ENCODE measurements around the gene RSU1.
"Not testable (repeated sequence)": the region's sequence is repeated elsewhere in the genome, so short reads cannot be mapped to it uniquely, and the experiment has no call there.

The RSU1 gene

DNA sequence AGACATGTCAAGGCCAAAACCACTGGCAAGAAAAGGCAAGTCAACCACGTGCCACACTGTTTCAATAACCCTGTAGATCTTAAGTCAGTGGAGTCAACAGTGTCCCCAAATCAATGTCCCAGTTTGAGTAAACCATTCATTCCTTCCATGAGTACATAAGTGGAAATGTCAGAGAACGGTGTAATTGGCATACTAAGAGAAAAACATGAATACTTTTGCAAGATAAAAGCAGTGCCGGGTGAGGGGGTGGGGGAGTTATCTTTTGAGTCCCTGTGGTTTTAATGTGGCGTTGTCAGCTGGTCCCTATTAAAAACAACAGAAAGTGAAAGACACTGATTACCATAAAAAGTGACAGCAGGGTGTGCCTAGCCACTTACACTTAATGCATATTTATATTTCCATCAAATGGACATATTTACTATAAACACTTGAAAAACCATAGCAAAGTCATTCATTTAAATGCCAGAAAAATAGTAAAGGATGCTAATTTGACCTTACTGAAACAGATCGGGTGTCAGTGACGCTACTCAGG lies 37.8 kb downstream of the RSU1 start:
- DNase-seq: peak in 3 of 4 experiments; percentile 7 to 17 (median 7)

GRCh38 chr10:16777473-16778370 lies 39.5 kb downstream of the RSU1 start:
- DNase-seq: no peak

GRCh38 chr10:16776896-16777295 lies 40.3 kb downstream of the RSU1 start:
- no peak for DNase-seq

GRCh38 chr10:16773334-16773733 lies 43.9 kb downstream of the RSU1 start:
- DNase-seq: no peak

- DNase-seq: no peak
These were observed 46.6 kb downstream of the RSU1 start for GRCh38 chr10:16770670-16771069.

GRCh38 chr10:16770141-16770540 lies 47.1 kb downstream of the RSU1 start:
- no peak for DNase-seq

GRCh38 chr10:16769331-16769730 lies 47.9 kb downstream of the RSU1 start:
- DNase-seq: no peak

- no peak for DNase-seq
These were observed 48.5 kb downstream of the RSU1 start for GRCh38 chr10:16768702-16769101.

- no peak for DNase-seq
These were observed 51.5 kb downstream of the RSU1 start for GRCh38 chr10:16765509-16766375.

- DNase-seq: no peak
These were observed 55.9 kb downstream of the RSU1 start for GRCh38 chr10:16761300-16761699.

DNA sequence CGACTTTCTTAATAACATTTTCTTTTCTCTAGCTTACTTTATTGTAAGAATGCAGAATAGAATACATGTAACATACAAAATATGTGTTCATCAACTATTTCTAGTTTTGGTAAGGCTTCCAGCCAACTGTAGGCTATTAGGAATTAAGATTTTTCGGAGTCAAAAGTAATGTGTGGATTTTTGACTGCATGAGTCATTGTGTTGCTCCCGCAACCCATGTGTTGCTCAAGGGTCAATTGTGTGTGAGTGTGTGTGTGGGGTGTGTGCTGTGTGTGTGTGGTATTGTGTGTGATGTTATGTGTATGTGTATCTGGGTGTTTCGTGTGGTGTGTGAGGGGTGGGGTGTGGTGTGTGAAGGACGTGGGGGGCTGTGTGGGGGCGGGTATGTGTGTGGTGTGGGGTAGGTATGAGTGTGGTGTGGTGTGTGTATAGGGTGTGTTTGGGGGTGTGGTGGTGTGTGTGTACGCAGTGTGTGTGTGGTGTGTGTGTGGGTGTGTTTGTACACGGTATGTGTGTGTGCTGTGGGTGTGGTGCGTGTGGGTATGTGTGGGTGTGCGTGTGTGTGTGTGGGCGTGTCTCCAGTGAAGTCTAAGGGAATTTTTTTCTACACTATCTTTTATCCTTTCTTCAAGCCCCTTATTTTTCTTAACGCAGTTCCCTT lies 60.5 kb downstream of the RSU1 start:
- DNase-seq: no peak

DNA sequence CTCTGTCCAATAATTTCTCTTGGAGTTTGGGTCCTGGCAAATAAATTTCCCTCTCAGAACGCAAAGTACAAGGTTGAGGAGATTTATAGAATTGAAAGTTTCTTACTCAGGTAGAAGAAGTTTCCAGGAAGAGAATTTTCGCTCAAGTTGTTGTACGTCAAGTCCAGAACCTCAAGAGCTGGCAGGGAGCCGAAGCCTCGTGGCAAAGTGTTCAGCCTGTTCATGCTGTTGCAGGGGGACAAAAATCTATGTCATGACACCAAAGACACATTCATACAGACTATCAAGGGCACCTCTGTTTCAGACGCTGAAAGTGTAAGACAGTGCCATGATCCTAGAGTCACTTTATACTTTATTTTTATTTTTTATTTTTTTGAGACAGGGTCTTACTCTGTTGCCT lies 62.5 kb downstream of the RSU1 start:
- no peak for DNase-seq

GRCh38 chr10:16752849-16753248 lies 64.4 kb downstream of the RSU1 start:
- DNase-seq: not testable (repeated sequence)

- no peak for DNase-seq
These were observed 65.1 kb downstream of the RSU1 start for GRCh38 chr10:16752099-16752498.

GRCh38 chr10:16751244-16751643 lies 66.0 kb downstream of the RSU1 start:
- no peak for DNase-seq

GRCh38 chr10:16750461-16750860 lies 66.8 kb downstream of the RSU1 start:
- no peak for DNase-seq

GRCh38 chr10:16748749-16749148 lies 68.5 kb downstream of the RSU1 start:
- DNase-seq: no peak

DNA sequence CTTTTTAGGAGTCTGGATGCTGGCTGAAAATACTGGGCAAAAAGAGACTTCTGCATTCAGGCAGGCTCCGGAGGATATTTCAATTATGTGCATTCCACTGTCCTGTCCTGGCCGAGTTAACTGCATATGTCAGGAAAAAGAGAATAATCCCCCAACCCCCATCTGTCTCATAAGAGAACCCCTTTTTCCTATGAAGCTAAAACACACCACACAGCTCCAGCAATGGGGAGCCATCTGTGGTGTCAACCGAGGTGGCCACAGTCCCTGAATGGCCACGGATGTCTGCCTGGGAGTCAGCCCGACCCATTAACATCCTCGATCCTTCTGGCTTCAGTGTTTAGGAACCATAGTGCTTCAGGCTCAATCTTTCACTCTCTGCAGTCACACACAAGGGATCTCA lies 70.4 kb downstream of the RSU1 start:
- no peak for DNase-seq

DNA sequence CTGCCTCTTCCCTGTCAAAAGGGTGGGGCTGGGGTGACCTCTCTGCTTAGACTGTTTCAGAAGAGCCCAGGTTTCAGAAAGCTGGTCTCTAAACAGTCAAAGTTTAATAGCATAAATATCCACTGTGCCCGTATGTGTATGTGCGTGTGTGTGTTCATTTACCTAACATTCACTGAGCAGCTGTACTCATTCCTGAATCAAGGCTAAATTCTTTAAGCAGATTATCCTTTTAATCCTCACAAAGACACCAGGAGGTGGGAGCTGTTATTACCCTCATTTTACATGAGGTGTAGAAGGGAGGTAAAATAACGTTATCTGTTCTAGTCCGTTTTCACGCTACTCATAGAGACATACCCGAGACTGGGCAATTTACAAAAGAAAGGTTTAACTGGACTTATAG lies 72.2 kb downstream of the RSU1 start:
- DNase-seq: no peak

DNA sequence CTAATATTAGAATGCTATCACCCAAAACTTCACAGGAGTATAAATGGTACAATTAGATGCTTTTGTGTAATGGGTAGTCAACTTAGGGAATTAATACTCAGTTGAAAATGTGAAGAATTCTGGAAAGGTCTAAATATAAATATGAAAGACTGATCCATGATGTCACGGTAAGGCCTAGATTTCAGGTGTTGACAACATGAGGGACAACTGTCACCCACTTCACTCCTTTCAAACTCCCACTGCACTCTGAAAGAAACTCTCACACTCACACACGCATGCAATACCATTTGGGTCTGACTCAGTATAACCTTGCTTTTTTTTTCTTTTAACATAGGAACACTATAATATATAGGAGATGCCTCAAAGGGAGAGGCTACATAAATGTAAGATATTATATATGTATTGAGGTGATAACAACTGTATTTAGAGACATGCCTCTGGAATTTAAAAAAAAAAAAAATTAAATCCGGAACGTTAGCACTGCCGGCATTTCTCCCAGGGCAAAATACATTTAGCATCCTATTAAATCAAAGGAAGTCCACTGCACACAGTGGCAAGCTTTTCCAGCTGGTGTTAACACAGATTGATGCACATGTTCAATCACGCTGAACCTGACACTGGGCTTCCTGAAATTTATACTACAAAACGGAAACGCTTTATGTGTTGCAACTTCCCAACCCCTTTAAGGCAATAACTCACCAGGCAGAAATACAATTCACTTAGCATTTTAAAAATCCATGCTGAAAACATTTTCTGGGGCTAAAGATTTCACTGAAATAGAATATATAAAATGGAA lies 74.9 kb downstream of the RSU1 start:
- DNase-seq: no peak

GRCh38 chr10:16741540-16741939 lies 75.7 kb downstream of the RSU1 start:
- no peak for DNase-seq

DNA sequence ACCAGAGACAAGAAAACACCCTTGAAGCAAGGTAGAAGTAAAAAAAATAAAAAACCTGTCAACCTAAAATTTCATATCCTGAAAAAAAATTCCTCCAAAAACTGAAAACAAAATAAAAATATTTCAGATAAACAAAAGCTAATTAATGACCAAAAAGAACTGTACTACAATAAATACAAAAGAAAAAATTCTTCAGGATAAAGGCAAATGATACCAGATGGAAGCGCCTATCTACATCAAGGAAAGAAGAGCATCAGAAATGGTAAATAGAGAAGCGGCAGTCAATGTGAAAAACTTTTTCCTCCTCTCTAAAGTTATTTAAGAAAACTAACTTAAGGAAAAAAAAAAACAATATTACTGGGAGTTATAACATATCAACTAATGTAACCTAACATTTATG lies 79.8 kb downstream of the RSU1 start:
- DNase-seq: no peak
